MCF 10A (cell line): ENCODE measurements around the gene MRPL36. TPM values are rescaled to one million over a fixed set of nuclear protein-coding genes. Genes with fewer than 3 reads are reported as not detected.

Experiments used
- BruUV-seq: library from RNA; stranded (reverse); fragments of 400-500 nt; replicated peaks from 2 replicates; lab custom pipeline; 2021; lab: Mats Ljungman, UMichigan
- CTCF ChIA-PET: fragments of 300-600 bp; sonication (Branson Sonifier 250); formaldehyde crosslinking; extraction: SDS; loops from one replicate; lab custom pipeline; 2021; ENCODE audit warnings: antibody characterized with exemption, inconsistent platforms; lab: Yijun Ruan, JAX
- POLR2A ChIA-PET: fragments of 300-600, 350-650 bp; sonication (Branson Sonifier 250); formaldehyde crosslinking; extraction: SDS; loops from one replicate; lab custom pipeline; 2020; ENCODE audit warnings: antibody characterized with exemption, inconsistent platforms; lab: Yijun Ruan, JAX
- DNase-seq: peaks from one replicate; pipeline ENCODE4 v3.0.0-alpha.2; 2018; ENCODE audit not compliant: unreplicated experiment
- H3K27ac Mint-ChIP-seq: one replicate; pipeline ENCODE4 v1.8.0; 2022; ENCODE audit warnings: mild to moderate bottlenecking, low read depth, mixed read lengths; ENCODE audit not compliant: unreplicated experiment
- H3K27me3 Mint-ChIP-seq: one replicate; pipeline ENCODE4 v1.8.0; 2022; ENCODE audit warnings: mixed read lengths; ENCODE audit not compliant: insufficient read depth, unreplicated experiment
- H3K36me3 Mint-ChIP-seq: one replicate; pipeline ENCODE4 v1.8.0; 2022; ENCODE audit warnings: mild to moderate bottlenecking, moderate library complexity, mixed read lengths; ENCODE audit not compliant: insufficient read depth, unreplicated experiment
- H3K4me1 Mint-ChIP-seq: one replicate; pipeline ENCODE4 v1.8.0; 2022; ENCODE audit warnings: mixed read lengths; ENCODE audit not compliant: insufficient read depth, unreplicated experiment
- H3K4me3 Mint-ChIP-seq: one replicate; pipeline ENCODE4 v1.8.0; 2022; ENCODE audit warnings: mild to moderate bottlenecking, moderate library complexity, mixed read lengths; ENCODE audit not compliant: unreplicated experiment
- H3K9me3 Mint-ChIP-seq: one replicate; pipeline ENCODE4 v1.8.0; 2022; ENCODE audit warnings: mixed read lengths; ENCODE audit not compliant: unreplicated experiment
- CTCF ChIP-seq: fragments of 200-600 bp; IDR thresholded peaks from one replicate; pipeline ENCODE4 v1.8.0; 2022; ENCODE audit warnings: antibody characterized with exemption, mild to moderate bottlenecking; ENCODE audit not compliant: unreplicated experiment
- intact Hi-C: fragments of 100-400 bp; cut with micrococcal nuclease; formaldehyde crosslinking; loops from 2 replicates; pipeline ENCODE4 v1.14.1; 2022
- total RNA-seq: library from RNA; stranded (reverse); gene quantifications from 2 replicates; pipeline ENCODE4 v1.2.3, GENCODE V29; 2022

MRPL36 gene
- total RNA-seq, 1 experiment from 2014 or later: 101 TPM

- intact Hi-C loops: no loop called here
- H3K4me1 Mint-ChIP-seq: no peaks in the 10 kb centered on the region
- no peak for TF ChIP-seq CTCF
- H3K27me3 Mint-ChIP-seq: peaks cover 28% of the 10 kb centered on the region
- ChIA-PET CTCF (interaction anchor here (0.6 kb wide), 1 partner anchor 569 kb away, joined by 5 read pairs; no protein-coding TSS in a partner anchor), POLR2A (no interaction called here)
- no peaks in the 10 kb centered on the region for H3K36me3 Mint-ChIP-seq
- BruUV-seq: no TSS peak
- no peak overlapping the region for H3K27ac Mint-ChIP-seq
- H3K4me3 Mint-ChIP-seq: no peak overlapping the region
- no peak for DNase-seq
- no peaks in the 10 kb centered on the region for H3K9me3 Mint-ChIP-seq
Observed at GRCh38 chr5:1751026-1751863, 48.4 kb downstream of the MRPL36 start.

GRCh38 chr5:1750469-1750868, 49.2 kb downstream of the MRPL36 start:
- BruUV-seq: no TSS peak

GRCh38 chr5:1749346-1750124, 50.1 kb downstream of the MRPL36 start:
- Mint-ChIP-seq H3K36me3 (no peaks in the 10 kb centered on the region), H3K27ac (no peak overlapping the region), H3K4me1 (no peaks in the 10 kb centered on the region), H3K27me3 (peaks cover 24% of the 10 kb centered on the region), H3K9me3 (no peaks in the 10 kb centered on the region), H3K4me3 (no peak overlapping the region)
- BruUV-seq: no TSS peak
- intact Hi-C loops: no loop called here
- no peak for DNase-seq
- TF ChIP-seq CTCF: no peak
- POLR2A ChIA-PET: interaction anchor here (0.6 kb wide), 1 partner anchor 244 kb away, joined by 3 read pairs; no protein-coding TSS in a partner anchor
- CTCF ChIA-PET: no interaction called here

More at GRCh38 chr5:1750469-1750868, 49.2 kb downstream of the MRPL36 start:
- POLR2A ChIA-PET: interaction anchor here (0.6 kb wide), 1 partner anchor 876 kb away, joined by 3 read pairs; no protein-coding TSS in a partner anchor
- Mint-ChIP-seq H3K27me3 (peaks cover 28% of the 10 kb centered on the region), H3K27ac (no peak overlapping the region), H3K36me3 (no peaks in the 10 kb centered on the region), H3K4me1 (no peaks in the 10 kb centered on the region), H3K4me3 (no peak overlapping the region), H3K9me3 (no peaks in the 10 kb centered on the region)
- no peak for DNase-seq
- intact Hi-C loops: no loop called here
- TF ChIP-seq CTCF: no peak
- CTCF ChIA-PET: no interaction called here

- TF ChIP-seq CTCF: no peak
- no peak overlapping the region for H3K4me3 Mint-ChIP-seq
- ChIA-PET CTCF (no interaction called here), POLR2A (no interaction called here)
- BruUV-seq: no TSS peak
- no peaks in the 10 kb centered on the region for H3K4me1 Mint-ChIP-seq
- no peaks in the 10 kb centered on the region for H3K36me3 Mint-ChIP-seq
- H3K27ac Mint-ChIP-seq: no peak overlapping the region
- intact Hi-C loops: no loop called here
- no peak for DNase-seq
- peaks cover 19% of the 10 kb centered on the region for H3K27me3 Mint-ChIP-seq
- H3K9me3 Mint-ChIP-seq: no peaks in the 10 kb centered on the region
Observed at GRCh38 chr5:1748845-1749244, 50.8 kb downstream of the MRPL36 start.
